SK-N-SH treated with all-trans-retinoic acid at 6 μM for 48 hours (cell line): ENCODE results near the gene C6orf120.

Source experiments
- ARNTL ChIP-seq: fragments of 450-650 bp; formaldehyde crosslinking; IDR thresholded peaks from 2 replicates; pipeline ENCODE4 v1.5.0; 2020; ENCODE audit warnings: low read depth, mild to moderate bottlenecking, moderate library complexity, borderline replicate concordance
- ESRRG ChIP-seq: fragments of 250-450 bp; sonication (Bioruptor Pico); IDR thresholded peaks from 2 replicates; pipeline ENCODE4 v1.6.1; 2021; ENCODE audit warnings: mild to moderate bottlenecking
- OSR1 ChIP-seq: fragments of 250-450 bp; sonication (Bioruptor Pico); IDR thresholded peaks from 2 replicates; pipeline ENCODE4 v1.8.0; 2022; ENCODE audit warnings: moderate library complexity, mild to moderate bottlenecking, inconsistent platforms
- RARB ChIP-seq: fragments of 250-450 bp; sonication (Bioruptor Pico); IDR thresholded peaks from 2 replicates; pipeline ENCODE4 v1.8.0; 2021; ENCODE audit warnings: mild to moderate bottlenecking, moderate library complexity
- TF ChIP-seq, protein P1 (sequence below): fragments of 250-450 bp; sonication (Bioruptor Pico); IDR thresholded peaks from 2 replicates; pipeline ENCODE4 v1.8.0; 2020; ENCODE audit warnings: mild to moderate bottlenecking, moderate library complexity, borderline replicate concordance

DNA sequence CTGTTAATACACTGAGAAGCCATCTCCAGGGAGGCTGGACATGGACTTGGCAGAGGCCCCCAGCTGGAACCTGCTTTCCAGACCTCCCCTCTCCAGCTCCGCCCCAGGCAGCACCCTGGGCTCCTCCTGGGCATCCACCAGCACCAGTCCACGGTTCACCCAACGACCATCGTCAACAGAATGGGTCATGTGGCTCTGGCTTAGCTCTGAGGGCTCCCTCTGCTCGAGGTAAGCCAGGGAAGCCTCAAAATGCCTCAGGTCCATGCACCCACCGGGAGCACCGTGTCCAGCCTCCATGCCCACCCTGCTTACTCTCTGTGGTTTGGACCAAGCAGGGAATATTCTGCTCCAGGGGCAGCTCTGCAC lies 40.6 kb upstream of the C6orf120 start:
- TF ChIP-seq, protein P1, sequence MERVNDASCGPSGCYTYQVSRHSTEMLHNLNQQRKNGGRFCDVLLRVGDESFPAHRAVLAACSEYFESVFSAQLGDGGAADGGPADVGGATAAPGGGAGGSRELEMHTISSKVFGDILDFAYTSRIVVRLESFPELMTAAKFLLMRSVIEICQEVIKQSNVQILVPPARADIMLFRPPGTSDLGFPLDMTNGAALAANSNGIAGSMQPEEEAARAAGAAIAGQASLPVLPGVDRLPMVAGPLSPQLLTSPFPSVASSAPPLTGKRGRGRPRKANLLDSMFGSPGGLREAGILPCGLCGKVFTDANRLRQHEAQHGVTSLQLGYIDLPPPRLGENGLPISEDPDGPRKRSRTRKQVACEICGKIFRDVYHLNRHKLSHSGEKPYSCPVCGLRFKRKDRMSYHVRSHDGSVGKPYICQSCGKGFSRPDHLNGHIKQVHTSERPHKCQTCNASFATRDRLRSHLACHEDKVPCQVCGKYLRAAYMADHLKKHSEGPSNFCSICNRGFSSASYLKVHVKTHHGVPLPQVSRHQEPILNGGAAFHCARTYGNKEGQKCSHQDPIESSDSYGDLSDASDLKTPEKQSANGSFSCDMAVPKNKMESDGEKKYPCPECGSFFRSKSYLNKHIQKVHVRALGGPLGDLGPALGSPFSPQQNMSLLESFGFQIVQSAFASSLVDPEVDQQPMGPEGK (CRISPR knock-in tag), result no peak
- no peak for TF ChIP-seq ARNTL
- TF ChIP-seq OSR1 (CRISPR knock-in tag), result no peak
- no peak for TF ChIP-seq RARB (CRISPR knock-in tag)
- TF ChIP-seq ESRRG (CRISPR knock-in tag), result no peak
